ENCODE data around the gene PXDC1.
"Not testable (repeated sequence)": the region's sequence is repeated elsewhere in the genome, so short reads cannot be mapped to it uniquely, and the experiment has no call there.

PXDC1 gene

GRCh38 chr6:3782876-3783832, 31.6 kb upstream of the PXDC1 start:
- DNase-seq (ENCODE audit: low read depth) = no peak

GRCh38 chr6:3781504-3781903, 30.0 kb upstream of the PXDC1 start:
- no peak for DNase-seq (ENCODE audit: low read depth)

- no peak for DNase-seq (ENCODE audit: low read depth)
These were observed 28.0 kb upstream of the PXDC1 start for GRCh38 chr6:3779574-3779849.

GRCh38 chr6:3778701-3779573, 27.4 kb upstream of the PXDC1 start:
- no peak for DNase-seq (ENCODE audit: low read depth)

- DNase-seq (ENCODE audit: low read depth) = no peak
These were observed 26.4 kb upstream of the PXDC1 start for GRCh38 chr6:3777730-3778461.

GRCh38 chr6:3776881-3777507, 25.5 kb upstream of the PXDC1 start:
- no peak for DNase-seq (ENCODE audit: low read depth)

GRCh38 chr6:3775847-3776246, 24.3 kb upstream of the PXDC1 start:
- no peak for DNase-seq (ENCODE audit: low read depth)

- DNase-seq (ENCODE audit: low read depth) = no peak
These were observed 23.9 kb upstream of the PXDC1 start for GRCh38 chr6:3775386-3775785.

- no peak for DNase-seq (ENCODE audit: low read depth)
These were observed 22.3 kb upstream of the PXDC1 start for GRCh38 chr6:3773678-3774298.

GRCh38 chr6:3772127-3772999, 20.9 kb upstream of the PXDC1 start:
- DNase-seq (ENCODE audit: low read depth) = not testable (repeated sequence)

- DNase-seq (ENCODE audit: low read depth) = no peak
These were observed 20.0 kb upstream of the PXDC1 start for GRCh38 chr6:3771407-3772011.

- DNase-seq (ENCODE audit: low read depth) = no peak
These were observed 18.7 kb upstream of the PXDC1 start for GRCh38 chr6:3770023-3770720.

- DNase-seq (ENCODE audit: low read depth) = no peak
These were observed 18.1 kb upstream of the PXDC1 start for GRCh38 chr6:3769610-3770009.

- no peak for DNase-seq (ENCODE audit: low read depth)
These were observed 17.0 kb upstream of the PXDC1 start for GRCh38 chr6:3768502-3768901.

GRCh38 chr6:3767483-3767882, 16.0 kb upstream of the PXDC1 start:
- DNase-seq (ENCODE audit: low read depth) = not testable (repeated sequence)

GRCh38 chr6:3766214-3766613, 14.7 kb upstream of the PXDC1 start:
- DNase-seq (ENCODE audit: low read depth) = no peak

GRCh38 chr6:3765415-3765814, 13.9 kb upstream of the PXDC1 start:
- no peak for DNase-seq (ENCODE audit: low read depth)

GRCh38 chr6:3764516-3765335, 13.2 kb upstream of the PXDC1 start:
- DNase-seq (ENCODE audit: low read depth) = no peak

- no peak for DNase-seq (ENCODE audit: low read depth)
These were observed 11.3 kb upstream of the PXDC1 start for GRCh38 chr6:3762852-3763251.

All from GM04503 (cell line).